CD4-positive, alpha-beta T cell treated with Interleukin-15 for 4 hours (primary cell): ENCODE measurements around the gene RNF167.

Source experiments
- DNase-seq: peaks from one replicate; pipeline ENCODE4 v3.0.0-alpha.2; 2020; ENCODE audit warnings: low spot score

The RNF167 gene

DNA sequence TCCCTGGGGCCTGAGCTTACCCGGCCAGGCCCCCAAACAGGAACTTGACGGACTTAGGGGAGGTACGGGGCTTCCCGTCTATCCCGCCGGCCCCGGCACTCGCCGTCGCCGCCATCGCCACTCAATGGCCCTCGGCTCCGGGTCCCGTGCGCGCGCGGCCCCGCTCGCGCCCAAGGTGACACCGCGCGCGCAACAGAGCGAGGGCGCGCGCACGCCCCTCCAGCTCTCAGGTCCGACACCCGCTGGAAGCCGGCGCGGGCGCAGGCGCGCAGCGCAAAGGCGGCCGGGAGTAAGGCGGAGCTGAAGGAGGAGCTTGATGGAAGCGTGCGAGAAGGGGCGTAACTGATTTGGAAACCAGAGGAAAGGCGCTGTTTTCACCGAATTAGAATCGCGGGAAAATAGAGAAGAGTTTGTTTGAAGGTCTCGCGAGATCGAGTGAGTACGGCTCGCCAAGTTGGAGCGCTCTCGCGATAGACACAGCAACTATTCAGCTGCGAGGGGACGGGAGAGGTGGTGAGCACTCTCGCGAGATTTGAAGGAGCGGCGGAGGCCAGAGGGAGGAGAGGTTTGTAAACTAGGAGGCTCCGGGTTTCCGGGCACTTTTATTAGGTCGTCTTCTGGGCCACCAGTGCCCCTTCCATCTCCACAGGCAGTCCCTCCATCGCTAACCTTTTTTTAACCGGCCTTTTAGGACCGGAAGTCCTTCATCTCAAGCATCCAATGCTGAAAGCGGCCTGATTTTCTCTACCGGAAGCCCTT is at the start of gene RNF167, which contains the start of gene SLC25A11:
TSS of gene RNF167 (plus strand) at position 473 of the 759 bp plus-strand sequence. CDS start 642 bp downstream, outside the sequence.
TSS of gene SLC25A11 (minus strand) at position 251 of the 759 bp plus-strand sequence. CDS start at position 115, 136 bp downstream.
- peak; percentile 99 for DNase-seq

DNA sequence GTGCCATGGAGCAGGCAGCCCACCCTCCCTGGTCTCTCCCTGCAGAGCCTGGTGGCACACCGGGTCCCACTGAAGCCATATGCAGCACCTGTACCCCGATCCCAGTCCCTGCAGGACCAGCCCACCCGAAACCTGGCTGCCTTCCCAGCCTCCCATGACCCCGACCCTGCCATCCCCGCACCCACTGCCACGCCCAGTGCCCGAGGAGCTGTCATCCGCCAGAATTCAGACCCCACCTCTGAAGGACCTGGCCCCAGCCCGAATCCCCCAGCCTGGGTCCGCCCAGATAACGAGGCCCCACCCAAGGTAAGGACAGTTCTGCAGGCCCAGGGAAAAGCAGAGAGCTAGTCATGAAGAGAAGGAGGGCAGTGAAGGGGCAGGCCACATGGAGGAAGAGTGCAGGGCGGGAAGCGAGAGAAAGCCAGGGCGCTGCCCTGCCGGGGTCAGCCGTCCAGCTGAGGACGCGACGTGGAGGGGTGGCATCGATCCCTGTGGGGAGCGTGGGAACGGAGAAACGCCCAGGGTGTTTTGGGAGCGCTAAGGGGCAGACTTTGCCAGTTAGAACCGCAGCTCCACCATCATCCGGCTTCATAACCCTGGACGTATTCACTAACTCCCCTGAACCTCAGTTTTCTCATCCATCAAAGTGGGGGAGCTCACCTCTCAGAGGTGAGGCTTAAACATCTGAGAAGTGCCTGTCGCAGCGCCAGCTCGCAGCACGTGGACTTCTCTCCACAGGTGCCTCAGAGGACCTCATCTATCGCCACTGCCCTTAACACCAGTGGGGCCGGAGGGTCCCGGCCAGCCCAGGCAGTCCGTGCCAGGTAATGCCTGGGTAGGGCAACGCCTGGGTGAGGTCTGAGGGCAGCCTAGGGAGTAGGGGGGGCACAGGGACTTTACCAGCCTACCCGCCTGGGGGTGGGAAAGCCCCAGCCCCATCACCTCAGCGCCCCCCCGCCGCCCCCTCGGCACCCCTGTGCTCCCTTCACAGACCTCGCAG is 48.4 kb upstream of the RNF167 start:
- DNase-seq, result no peak

DNA sequence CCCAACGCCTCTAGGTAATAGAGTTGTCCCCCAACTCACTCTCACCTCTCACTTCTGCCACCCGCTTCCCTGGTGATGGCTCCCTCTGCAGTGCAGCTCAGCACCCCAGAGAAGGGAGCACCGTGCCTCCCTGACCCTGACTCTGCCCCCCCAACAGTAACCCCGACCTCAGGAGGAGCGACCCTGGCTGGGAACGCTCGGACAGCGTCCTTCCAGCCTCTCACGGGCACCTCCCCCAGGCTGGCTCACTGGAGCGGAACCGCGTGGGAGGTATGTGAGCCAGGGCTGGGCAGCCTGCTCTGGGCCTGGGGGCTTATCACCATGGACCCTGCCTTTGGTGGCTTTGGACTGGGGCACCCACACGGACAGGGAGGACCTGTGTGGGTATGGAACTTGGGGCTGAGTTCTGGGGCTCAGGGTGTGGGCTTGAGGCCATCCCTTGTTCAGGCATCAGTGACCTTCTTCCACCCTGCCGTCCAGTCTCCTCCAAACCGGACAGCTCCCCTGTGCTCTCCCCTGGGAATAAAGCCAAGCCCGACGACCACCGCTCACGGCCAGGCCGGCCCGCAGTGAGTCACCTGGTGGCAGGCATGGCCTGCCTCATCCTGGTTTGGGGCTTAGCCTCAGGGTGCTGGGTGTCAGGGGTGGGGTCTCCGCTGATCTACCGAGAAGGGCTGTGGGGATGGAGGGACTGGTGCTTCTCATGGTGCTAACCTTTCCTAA is 47.4 kb upstream of the RNF167 start:
- DNase-seq, result no peak

DNA sequence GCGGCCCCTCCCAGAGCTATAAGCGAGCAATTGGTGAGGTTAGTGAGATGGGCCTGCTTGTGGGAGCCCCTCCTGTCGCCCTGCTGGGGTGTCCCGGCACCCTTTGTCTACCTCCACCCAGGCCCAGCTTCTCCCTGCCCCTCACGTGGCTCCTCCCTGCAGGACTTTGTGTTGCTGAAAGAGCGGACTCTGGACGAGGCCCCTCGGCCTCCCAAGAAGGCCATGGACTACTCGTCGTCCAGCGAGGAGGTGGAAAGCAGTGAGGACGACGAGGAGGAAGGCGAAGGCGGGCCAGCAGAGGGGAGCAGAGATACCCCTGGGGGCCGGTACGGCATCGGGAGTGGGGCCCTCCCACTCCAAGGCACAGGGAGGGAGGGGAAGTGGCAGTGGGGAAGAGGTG is 46.8 kb upstream of the RNF167 start:
- no peak for DNase-seq

DNA sequence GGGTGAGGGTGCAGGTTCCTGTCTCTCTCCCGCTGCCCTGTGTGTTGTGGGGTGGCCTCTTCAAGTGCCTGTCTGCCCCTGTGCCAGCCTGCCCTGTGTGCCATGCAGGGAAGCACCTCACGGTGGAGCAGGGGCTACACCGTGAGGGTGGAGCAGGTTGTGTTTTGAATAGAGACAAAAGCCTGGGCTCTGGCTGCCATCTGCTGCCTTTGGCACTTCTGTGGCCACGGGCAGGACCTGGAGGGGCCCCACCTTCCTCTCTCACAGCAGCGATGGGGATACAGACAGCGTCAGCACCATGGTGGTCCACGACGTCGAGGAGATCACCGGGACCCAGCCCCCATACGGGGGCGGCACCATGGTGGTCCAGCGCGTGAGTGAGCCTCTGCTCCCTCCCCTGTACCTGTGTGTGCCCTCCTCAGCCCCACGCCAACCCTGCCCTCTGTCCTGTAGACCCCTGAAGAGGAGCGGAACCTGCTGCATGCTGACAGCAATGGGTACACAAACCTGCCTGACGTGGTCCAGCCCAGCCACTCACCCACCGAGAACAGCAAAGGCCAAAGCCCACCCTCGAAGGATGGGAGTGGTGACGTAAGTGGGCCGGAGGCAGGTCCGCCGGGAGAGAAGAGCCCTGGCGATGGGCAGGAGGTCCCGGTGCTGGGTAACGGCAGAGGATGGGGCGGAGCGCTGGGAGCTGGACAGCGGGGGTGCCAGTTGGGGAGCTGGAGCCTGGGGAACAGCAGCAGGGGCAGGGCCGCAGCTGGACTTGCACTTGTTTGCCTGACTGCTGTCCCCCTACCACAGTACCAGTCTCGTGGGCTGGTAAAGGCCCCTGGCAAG is 46.1 kb upstream of the RNF167 start:
- no peak for DNase-seq

DNA sequence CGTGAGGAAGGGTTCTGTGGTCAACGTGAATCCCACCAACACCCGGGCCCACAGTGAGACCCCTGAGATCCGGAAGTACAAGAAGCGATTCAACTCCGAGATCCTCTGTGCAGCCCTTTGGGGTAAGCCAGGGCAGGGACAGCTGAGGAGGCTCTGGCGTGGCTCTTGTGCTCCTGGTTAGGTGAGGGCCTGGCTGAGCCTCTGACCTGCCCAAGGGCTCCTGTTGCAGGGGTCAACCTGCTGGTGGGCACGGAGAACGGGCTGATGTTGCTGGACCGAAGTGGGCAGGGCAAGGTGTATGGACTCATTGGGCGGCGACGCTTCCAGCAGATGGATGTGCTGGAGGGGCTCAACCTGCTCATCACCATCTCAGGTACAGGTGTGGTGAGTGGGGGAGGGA is 44.9 kb upstream of the RNF167 start:
- DNase-seq, result no peak

DNA sequence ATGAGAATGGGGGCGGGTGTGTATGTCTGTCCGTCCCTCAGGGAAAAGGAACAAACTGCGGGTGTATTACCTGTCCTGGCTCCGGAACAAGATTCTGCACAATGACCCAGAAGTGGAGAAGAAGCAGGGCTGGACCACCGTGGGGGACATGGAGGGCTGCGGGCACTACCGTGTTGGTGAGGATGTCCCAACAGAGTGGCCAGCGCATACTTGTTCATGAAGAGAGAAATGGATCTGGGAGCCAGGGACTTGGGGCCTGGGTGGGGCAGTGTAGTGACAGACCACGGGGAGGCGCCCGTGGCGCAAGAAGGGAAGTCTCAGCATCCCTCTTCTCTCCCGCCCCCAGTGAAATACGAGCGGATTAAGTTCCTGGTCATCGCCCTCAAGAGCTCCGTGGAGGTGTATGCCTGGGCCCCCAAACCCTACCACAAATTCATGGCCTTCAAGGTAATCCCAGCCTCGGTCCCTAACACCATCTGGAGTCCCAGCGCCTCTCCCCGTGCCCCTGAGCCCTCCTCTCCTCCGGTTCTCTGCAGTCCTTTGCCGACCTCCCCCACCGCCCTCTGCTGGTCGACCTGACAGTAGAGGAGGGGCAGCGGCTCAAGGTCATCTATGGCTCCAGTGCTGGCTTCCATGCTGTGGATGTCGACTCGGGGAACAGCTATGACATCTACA is 44.3 kb upstream of the RNF167 start:
- no peak for DNase-seq

DNA sequence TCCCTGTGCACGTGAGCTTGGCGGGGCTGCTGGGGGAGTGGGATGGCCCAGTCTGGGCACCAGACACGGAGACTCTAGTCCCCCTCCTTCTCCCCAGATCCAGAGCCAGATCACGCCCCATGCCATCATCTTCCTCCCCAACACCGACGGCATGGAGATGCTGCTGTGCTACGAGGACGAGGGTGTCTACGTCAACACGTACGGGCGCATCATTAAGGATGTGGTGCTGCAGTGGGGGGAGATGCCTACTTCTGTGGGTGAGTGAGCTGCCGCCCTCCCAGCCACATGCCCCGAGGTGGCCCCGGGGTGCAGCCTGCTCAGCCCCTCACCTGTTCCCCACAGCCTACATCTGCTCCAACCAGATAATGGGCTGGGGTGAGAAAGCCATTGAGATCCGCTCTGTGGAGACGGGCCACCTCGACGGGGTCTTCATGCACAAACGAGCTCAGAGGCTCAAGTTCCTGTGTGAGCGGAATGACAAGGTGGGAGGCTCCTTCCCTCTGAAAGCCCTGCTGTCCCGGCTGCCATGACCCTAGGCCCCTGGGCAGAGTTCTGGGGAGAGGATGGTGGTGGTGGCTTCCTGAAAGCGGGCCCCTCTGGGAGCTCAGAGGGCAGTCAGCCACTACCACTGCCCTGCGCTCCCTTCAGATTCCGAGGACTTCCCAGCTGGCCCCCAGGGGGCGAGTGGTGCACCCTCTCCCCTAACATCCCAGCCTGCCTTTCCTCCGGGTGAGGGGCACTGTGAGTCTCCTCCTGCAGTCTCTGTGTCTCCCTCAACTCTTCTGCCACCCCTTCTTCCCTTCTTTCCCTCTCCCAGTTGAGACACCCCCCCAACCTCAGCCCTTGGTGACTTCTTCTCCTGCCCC is 43.5 kb upstream of the RNF167 start:
- DNase-seq, result no peak

DNA sequence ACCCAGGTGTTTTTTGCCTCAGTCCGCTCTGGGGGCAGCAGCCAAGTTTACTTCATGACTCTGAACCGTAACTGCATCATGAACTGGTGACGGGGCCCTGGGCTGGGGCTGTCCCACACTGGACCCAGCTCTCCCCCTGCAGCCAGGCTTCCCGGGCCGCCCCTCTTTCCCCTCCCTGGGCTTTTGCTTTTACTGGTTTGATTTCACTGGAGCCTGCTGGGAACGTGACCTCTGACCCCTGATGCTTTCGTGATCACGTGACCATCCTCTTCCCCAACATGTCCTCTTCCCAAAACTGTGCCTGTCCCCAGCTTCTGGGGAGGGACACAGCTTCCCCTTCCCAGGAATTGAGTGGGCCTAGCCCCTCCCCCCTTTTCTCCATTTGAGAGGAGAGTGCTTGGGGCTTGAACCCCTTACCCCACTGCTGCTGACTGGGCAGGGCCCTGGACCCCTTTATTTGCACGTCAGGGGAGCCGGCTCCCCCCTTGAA is 42.8 kb upstream of the RNF167 start:
- no peak for DNase-seq

DNA sequence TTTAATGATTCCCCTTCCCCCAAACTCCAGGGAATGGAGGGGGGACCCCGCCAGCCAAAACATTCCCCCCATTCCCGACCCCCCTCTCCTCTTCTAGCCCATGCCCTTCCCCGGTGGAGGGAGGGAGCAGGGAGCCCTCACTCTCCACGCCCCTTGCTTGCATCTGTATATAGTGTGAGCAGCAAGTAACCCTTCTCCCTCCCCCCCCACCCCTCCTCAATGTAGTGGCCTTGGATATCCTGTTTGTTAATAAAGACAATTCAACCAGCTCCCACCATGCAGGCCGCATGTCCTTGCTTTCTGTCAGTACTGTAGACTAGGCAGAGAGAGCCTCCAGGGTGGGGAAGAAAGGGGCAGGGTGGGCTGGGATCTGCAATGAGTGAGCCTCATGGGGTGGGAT is 42.3 kb upstream of the RNF167 start:
- no peak for DNase-seq

DNA sequence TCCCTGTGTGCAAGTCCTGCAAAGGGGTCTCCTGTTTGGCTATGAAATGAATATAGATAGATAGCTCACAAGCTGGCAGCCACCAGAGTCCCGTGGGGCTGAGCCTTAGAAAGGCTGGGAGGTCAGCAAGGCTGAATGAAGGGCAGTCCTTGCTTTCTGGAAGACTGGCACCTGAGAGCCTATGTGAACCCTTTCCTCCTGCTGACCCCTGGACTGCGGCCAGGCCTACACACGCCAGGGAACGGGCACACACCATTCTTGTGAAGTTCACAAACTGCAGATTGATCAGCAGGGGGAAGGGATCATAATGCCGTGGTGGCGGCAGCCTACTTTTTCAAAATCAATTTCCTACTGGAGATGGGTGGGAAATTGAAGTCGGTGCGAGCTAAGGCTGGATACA is 41.7 kb upstream of the RNF167 start:
- no peak for DNase-seq

DNA sequence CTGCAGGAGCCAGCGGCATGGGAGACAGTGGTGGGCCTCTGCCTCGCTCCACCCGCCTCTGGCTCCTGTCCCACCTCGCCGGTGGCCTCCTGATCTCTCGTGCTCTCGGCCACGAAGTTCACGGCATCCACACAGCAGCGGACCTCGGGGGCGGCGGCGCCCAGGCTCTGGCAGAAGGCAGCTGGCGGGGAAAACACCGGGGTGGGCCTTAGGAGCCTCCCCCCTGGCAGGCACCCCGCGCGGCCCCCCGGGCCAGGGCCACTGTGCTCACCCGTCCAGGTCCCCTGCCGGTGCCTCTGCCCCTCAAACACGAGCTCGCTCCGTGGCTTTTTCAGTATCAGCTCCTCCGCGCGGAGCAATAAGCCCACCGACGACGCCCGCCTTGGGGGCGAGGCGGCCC is 41.1 kb upstream of the RNF167 start:
- no peak for DNase-seq

DNA sequence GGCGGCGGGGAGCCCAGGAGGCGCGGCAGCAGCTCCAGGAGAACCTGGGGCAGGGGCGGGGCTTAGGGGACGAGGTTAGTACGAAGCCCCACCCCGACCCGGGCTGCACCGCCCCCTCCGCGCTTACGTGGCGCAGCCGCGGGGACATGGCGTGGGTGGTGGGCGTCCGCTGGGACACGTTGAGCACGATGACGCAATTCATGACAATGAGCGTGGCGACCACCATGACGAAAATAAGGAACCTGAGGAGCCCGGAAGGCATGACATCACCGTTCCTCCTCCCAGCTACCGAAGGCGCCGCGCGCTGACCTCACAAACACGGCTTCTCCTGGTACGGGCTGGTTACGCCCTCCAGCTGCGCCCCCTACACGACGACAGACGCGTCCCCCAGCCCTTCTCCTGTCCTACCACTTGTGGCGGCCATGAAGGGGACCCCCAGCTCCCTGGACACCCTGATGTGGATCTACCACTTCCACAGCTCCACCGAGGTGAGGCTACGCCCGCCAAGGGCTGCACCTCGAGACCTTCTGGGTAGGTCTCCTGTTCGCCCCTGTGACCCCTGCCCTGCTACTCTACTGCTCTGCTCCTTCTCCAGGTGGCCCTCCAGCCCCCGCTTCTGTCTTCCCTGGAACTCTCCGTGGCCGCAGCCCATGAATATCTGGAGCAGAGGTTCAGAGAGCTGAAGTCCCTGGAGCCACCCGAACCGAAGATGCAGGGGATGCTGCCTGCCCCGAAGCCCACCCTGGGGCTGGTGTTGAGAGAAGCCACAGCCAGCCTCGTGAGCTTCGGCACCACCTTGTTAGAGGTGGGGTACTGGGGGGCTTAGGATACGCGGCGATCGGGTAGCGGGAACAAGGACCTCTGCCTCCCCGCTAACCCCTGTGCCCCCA is 40.5 kb upstream of the RNF167 start, which contains the start of gene C17orf107:
TSS of gene C17orf107 (plus strand) at position 196 of the 890 bp plus-strand sequence. CDS start at position 423, 227 bp downstream.
- peak; percentile 84 for DNase-seq

DNA sequence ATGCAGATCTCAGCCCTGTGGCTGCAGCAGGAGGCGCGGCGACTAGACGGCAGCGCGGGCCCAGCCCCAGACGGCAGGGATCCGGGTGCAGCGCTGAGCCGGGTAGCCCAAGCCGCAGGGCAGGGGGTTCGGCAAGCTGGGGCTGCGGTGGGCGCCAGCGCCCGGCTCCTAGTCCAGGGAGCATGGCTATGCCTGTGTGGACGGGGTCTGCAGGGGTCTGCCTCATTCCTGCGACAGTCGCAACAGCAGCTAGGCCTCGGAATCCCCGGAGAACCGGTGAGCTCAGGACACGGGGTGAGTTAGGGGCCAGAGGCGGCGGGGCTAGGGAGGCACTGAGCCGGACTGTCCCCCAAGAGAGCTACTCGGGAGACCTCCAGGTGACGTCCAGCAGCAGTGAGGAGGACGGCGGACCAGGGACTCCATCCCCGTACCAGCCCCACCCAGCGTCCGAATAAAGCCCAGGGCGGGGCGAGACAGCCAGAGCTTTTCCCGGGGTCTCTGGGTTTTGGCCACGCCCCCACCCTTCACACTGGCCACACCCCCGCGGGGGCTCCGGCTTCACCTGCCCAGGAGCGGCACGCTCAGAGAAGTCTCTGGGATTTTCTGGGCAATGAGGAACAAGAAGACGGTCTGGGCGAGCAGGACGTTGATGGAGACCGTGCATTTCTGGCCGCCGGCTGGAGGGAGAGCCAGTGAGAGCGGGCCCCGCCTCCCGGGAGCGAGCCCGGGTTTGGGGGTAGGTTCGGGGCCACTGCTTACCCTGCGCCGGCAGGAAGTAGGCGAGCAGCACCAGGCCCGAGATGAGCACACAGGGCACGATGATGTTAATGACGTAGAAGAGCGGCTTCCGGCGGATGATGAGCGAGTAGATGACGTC is 39.6 kb upstream of the RNF167 start:
- DNase-seq, result peak; percentile 56

DNA sequence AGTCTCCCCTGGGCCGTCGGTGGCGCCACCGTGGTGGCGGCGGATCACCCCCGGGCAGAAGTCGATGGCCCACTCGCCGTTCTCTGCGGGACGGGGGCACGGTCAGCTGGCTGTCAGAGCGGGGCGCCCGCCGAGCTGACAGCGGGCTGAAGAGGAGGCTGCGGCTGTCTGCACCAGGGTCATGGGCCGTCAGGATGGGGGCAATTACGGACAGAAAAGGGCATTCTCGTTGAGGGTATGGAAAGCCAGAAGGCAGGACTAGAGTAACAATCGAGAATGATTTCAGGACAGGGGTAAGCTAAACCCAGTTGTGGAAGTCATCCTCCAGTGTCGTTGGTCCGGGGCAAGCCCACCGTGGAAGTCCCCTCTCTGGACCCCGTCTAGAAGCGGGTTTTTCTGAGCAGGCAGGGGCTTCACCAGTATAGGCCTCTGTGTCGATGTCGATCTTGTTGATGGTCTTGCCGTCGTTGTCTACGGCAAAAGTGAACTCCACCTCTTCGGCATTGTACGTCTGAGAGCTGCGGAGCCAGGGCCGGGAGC is 38.9 kb upstream of the RNF167 start:
- DNase-seq, result no peak

DNA sequence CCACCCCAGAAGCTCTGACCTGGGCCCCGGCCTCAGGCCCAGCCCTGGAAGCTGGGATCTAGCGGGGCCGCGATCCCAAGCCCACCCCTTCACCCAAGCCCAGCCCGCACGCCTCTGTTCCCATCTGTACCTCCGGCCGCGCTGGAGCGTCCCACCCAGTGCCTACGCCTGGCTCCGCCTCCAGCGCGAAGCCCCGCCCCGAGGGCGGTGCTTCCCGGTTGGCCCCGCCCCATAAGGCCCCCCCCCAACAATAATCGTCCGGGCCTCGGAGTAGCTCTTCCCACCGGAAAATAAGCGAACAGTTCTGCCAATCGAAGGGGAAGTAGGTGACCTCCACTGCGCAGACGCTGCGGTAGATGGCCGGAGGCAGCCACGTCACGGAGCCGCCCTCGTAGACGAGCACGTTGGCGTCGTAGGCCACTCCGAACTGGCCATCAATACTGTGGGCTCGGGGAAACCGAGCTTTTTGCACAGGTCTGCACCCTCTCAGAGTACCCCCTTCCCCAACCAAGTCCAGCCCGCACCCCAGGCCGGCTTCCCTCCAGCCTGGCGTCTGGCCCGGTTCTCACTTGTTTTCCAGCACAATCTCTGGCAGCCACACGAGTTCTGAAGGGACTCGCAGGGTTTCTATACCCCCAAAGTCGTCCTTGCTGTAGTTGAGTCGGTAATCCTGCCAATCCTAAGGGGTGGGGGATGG is 38.3 kb upstream of the RNF167 start:
- no peak for DNase-seq
